GM13977 (cell line): Measurements from ENCODE around the gene KCNJ12.

Experiments used
- DNase-seq: peaks from one replicate; pipeline ENCODE4 v3.0.0; 2012; ENCODE audit warnings: low spot score
- in situ Hi-C: fragments of 300-500 bp; cut with MboI; formaldehyde crosslinking; loops from one replicate; pipeline ENCODE4 v1.12.0; 2022; ENCODE audit warnings: low sequenced_read_pairs, low pct_unique_long_range_greater_than_20kb, mixed read lengths, inconsistent platforms; ENCODE audit not compliant: unreplicated experiment
- TF ChIP-seq, protein P1 (sequence below): IDR thresholded peaks from 2 replicates; pipeline ENCODE4 v1.5.1; 2012; ENCODE audit warnings: mild to moderate bottlenecking, control low read depth; ENCODE audit not compliant: insufficient read depth; ENCODE audit errors: extremely low read depth, missing control alignments

The KCNJ12 gene

DNA sequence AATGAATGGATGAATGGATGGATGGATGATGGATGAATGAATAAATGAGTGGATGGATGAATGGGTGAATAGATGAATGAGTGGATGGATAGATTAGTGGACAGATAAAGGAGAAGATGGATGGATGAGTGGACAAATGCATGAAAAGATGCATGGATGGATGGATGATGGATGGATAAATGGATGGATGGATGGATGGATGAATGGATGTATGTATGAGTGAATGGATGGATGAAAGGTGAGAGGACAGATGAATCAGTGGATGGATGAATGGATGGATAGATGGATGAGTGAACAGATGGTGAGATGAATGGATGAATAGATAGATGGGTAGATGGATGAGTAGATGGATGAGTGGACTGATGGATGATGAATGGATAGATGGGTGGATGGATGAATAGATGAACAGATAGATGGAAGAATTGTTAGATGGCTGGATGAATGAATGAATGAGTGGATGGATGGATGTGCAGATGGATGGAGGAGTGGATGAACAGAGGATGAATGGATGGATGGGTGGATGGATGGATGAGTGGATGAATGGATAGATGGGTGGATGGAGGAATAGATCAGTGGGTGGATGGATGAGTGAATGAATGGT lies 13.7 kb upstream of the KCNJ12 start:
- in situ Hi-C loops = no loop called here
- no peak for DNase-seq
- TF ChIP-seq, protein P1, sequence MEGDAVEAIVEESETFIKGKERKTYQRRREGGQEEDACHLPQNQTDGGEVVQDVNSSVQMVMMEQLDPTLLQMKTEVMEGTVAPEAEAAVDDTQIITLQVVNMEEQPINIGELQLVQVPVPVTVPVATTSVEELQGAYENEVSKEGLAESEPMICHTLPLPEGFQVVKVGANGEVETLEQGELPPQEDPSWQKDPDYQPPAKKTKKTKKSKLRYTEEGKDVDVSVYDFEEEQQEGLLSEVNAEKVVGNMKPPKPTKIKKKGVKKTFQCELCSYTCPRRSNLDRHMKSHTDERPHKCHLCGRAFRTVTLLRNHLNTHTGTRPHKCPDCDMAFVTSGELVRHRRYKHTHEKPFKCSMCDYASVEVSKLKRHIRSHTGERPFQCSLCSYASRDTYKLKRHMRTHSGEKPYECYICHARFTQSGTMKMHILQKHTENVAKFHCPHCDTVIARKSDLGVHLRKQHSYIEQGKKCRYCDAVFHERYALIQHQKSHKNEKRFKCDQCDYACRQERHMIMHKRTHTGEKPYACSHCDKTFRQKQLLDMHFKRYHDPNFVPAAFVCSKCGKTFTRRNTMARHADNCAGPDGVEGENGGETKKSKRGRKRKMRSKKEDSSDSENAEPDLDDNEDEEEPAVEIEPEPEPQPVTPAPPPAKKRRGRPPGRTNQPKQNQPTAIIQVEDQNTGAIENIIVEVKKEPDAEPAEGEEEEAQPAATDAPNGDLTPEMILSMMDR = no peak

DNA sequence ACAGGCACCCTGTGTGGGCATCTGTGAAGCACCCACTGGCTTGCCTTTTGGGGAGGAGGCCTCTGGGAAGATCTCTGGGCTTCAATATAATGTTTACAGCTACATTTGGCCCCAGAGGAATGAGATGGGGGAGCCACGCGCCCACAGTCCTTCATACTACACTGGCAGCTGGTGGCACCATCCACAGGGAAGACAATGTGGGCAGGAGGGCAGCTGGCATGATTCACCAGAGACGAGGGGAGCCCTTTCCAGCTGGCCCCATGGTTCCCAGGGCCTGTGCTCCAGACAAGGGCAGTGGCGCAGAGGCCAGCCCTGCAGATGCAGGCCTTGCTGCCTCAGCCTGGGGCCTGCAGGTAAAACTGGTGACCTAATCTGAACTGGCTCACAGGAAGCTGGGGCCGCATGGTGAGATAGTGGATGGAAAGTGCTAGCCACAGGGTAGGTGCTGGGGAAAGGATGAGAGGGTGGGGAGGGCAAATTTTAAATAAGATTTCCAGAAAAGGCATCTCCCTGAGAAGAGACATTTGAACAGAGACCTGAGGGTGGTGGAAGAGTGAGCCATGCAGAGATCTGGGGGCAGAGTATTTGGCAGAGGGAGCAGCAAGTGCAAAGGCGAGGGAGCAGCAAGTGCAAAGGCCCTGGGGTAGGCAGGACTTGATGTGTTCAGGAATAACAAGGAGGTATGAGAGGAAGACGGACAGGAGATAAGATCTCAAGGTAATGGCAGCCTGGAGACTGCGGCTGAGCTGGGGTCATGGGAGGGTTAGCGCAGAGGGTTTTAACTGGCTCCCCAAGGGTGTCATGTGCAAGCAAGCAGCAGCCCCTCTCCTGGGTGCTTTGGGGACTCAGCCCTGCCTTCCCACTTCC lies 12.1 kb upstream of the KCNJ12 start:
- in situ Hi-C loops = no loop called here
- TF ChIP-seq, protein P1 = no peak
- DNase-seq = no peak

DNA sequence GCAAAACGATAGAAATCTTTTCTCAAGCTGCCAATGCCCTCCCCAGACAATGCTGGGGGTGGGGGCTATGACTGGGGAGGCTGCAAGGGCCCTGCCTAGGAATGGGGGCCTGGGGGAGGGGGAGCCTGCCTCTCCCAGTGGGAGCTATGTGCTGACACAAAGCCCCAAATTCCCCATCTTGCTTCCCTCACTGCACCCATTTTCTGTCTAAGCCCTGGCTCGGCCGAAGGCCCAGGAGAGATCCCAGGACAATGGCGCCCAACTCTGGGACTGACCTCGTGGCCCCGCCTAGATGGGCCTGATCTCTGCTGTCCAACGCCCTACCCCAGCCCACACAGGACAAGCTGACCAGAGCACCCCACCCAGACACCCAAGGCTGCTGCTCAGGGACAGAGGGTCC lies 11.1 kb upstream of the KCNJ12 start:
- in situ Hi-C loops = no loop called here
- TF ChIP-seq, protein P1 = no peak
- DNase-seq = no peak

DNA sequence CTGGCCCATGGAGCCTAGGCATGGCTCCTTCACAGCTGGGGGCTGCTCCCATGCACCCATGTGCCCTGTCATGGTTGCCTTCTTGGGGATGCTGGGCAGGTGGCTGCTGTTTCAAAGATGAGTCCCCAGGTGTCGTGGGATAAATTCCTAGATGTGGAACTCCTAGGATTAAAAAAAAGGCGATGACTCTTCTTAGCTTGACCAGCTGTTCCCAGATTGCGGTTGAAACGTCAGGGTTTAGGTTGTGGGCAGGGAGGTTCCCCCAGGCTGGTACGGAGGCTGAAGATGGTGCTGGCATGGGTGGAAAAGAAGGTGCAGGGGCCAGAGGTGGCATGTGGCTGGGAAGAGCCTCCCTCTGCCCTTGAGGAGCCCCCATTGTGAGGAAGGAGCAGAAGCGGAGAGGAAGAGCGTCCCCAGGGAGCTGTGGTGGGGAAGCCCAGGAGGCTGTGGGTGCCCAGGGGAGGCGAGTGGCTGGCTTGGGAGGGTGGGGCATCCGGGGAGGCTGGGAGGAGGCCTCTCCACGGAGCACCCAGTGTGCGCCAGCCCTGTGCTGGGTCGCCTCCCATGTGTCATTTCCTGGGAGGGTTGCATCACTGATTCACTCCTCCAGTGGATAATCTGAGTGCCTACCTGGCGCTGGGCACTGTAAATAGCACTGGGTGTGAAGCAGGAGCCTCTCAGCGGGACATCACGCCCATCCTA lies 7.5 kb upstream of the KCNJ12 start:
- DNase-seq = no peak
- TF ChIP-seq, protein P1 = no peak
- in situ Hi-C loops = no loop called here

DNA sequence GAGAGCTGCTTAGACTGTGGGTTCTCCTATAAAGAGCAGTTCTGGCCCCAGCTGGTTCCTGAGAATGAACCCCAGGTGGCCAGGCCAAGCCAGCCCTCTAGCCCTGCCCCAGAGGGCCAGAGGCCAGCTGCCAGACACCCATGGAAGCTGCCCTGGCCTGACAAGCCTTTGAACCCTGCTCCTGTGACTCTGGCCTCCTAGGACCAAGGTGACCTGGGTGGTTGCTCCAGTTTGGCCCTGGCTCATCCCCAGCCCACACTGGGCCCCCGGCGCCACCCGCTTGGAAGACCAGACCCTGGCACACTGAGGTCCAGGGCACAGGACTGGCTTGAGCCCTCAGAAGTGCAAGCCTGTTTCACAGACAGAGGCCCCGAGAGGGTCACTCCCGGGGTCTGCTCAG lies 6.8 kb upstream of the KCNJ12 start:
- no peak for DNase-seq
- TF ChIP-seq, protein P1 = no peak
- in situ Hi-C loops = no loop called here

DNA sequence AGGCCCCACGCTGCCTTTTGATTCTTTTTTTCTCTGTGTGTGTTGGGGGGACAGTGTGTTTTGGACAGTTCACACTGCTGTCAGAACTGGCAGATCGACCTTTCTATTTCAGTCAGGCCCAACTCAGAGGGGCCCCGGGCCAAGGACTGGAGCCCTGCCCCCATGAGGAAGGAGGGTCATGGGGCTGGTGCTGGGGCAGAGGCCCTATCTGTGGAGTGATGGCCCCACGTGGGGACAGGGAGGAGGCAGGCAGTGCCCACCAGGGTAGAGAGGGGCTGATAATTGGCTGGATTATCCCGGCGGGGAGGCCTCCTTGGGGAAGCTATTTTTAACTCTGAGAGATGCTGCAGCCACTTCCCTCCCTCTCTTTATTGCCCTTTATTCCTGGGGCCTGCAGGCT lies 5.7 kb upstream of the KCNJ12 start:
- in situ Hi-C loops = no loop called here
- TF ChIP-seq, protein P1 = no peak
- DNase-seq = no peak
